M059J (cell line): ENCODE results near the gene LYPD3. TPM values are rescaled to one million over a fixed set of nuclear protein-coding genes. Genes with fewer than 3 reads are reported as not detected.

Source experiments
- DNase-seq: peaks from one replicate; pipeline ENCODE4 v3.0.0-alpha.2; 2012; ENCODE audit warnings: low read depth
- total RNA-seq: library from RNA; depleted of rRNA; stranded (reverse); fragments of >200 nt; shearing (Covaris generic); gene quantifications from 2 replicates; pipeline ENCODE4 v1.2.3, GENCODE V29; 2014

LYPD3 gene
- total RNA-seq, 1 experiment from 2014 or later: 0.34 TPM

DNA sequence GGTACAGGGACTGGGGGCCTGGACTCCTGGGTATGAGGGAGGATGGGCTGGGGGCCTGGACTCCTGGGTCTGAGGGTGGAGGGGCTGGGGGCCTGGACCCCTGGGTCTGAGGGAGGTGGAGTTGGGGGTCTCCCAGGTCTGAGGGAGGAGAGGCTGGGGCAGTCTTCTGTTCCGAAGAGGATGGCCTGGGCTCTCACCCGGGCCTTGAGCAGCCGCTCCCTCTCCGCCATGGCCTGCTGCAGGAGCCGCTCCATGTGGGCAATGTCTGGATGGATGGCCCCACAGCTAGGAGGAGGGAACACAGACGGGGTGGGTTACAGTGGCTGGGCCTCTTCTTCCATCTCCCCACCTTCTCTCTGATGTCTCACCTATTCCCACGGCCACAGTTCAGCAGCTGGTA is 21.0 kb upstream of the LYPD3 start:
- no peak for DNase-seq

DNA sequence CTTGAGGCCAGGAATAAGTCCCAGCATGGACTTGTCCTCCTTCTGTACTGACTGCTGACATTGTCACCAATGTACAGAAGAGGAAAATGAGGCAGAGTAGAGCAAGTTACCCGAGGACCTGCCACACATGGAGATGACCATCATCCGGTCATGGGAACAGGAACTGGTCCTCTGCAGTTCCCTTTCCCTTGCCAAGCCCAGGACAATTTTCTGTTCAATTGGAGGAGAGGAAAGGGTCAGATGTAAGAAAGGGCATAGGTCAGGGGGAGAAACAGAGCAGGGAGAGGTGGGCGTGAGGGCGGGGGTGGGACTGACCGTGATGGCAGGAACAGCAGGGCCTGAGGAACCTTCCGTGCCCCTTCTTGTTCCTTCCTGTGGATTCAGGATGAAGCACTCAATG is 20.5 kb upstream of the LYPD3 start:
- DNase-seq: no peak

DNA sequence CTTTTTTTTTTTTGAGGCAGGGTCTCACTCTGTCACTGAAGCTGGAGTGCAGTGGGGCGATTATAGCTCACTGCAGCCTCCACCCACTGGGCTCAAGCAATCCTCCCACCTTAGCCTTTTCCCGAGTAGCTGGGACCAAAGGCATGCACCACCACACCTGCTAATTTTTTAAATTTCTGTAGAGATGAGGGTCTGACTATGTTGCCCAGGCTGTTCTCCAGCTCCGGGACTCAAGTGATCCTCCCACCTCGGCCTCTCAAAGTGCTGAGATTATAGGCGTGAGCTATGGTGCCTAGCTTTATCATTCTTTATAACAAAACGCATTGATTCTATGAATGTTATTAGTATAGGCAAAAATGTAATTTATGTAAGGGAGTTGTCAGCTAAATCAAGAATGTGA is 17.9 kb upstream of the LYPD3 start:
- no peak for DNase-seq

DNA sequence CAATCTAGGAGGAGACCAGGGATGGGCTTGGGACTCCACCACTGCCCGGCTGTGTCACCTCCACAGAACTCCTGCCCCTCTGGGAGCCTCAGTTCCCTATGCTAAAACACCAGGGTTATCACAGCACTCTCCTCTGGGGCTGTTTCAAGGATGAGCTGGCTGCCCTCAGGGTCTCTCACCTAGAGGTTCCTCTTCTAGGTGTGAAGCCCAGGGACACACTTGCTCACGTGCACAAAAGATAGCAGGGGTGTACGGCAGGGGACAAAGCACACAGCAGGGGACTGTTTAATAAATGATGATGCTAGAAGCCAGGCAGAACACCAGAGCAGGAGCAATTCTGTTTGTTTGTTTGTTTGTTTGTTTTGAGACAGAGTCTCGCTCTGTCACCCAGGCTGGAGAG is 16.8 kb upstream of the LYPD3 start:
- DNase-seq: no peak

DNA sequence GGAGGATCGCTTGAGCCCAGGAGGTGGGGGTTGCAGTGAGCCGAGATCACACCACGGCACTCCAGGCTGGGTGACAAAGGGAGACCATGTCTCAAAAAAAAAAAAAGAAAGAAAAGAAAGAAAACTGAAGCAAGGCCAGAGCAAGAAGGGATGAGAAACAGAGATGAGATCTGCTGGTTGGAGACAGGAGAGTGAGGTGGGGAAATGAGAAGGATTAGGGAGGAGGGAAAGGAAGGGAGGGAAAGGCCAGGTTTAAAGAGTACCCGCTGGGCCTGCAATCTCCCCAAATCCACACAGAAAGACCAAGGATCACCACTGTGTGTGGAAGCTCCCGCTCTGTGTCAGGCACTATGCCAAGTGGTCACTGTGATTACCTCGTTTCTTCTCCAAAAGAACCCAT is 16.3 kb upstream of the LYPD3 start:
- no peak for DNase-seq

DNA sequence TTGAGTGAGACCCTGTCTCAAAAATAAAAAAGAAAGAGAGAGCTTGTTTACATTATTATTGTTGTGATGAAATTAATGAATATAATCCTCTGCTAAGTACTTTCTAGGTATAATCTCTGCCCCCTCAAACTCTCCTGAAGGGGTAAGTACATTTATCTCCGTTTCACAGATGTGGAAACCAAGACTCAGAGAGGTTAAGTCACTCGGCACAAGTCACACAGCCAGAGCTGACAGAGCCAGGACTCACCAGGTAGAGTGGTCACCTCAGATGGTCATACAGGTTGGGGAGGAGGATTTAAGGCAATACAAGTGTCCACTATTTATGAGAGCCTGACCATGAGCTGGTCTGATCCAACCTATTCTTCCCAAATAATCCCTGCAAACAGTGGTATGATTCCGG is 15.2 kb upstream of the LYPD3 start:
- no peak for DNase-seq

DNA sequence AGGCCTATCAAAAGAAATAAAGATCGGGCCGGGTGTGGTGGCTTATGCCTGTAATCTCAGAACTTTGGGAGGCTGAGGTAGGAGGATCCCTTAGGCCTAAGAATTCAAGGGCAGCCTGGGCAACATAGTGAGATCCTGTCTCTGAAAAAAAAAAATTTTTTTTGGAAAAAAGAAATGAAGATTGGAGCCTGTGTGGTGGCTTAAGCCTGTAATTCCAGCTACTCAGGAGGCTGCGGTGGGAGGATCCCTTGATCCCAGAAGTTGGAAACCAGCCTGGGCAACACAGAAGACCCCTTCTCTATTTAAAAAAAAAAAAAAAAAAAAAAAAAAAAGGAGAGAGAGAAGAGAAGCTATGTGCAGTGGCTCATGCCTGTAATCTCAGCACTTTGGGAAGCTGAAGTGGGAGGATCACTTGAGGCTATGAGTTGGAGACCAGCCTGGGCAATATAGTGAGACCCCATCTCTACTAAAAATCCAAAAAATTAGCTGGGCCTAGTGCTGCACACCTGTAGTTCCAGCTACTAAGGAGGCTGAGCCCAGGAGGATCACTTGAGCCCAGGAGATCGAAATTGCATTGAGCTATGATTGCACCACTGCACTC is 14.7 kb upstream of the LYPD3 start:
- DNase-seq: no peak

DNA sequence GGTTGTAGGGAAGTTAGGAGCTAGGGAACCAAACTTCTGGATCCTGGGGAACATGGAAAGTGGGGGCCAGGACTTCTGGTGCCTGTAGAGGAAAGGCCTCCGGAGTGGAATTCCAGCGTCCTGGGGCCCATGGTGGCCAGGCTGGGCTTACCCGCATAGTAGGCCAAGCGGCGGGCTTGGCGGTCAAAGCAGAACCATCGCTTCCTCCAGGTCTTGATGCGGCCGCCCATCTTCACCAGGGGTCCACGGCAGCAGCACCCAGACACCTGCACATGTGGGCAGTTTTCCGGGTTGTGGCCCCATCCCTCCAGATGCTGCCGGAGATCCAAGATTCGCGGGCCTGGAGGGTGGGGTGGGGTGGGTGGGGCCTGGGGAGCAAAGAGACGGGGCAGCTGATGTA is 13.8 kb upstream of the LYPD3 start:
- DNase-seq: no peak

DNA sequence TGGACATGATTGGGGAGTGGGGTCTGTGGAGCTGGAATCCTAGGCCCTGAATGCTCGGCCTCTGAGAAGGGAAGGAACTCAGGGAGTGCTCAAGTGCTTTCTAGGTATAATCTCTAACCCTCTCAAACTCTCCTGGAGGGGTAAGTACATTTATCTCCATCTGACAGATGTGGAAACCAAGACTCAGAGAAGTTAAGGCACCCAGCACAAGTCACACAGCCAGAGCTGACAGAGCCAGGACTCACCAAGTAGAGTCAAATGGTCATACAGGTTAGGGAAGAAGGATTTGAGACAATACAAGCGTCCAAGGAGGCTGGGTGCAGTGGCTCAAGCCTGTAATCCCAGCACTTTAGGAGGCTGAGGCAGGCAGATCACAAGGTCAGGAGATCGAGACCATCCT is 12.9 kb upstream of the LYPD3 start:
- no peak for DNase-seq

DNA sequence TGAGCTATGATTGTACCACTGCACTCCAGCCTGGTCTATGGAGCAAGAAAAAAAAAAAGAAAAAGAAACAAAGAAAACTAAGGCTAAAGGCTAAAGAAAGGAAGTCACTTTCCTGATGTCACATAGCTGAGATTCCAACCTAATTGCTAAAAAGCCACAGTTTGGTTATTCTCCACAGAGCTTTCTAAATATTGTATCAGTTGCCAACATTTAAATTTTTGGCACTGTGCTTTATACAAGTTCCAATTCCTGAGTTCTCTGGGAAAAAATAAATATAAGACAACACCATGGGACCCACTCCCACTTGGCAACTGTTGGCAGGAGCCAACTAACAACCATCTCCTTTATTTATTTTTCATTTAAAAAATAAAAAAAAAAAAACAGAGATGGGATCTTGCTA is 11.2 kb upstream of the LYPD3 start:
- peak; percentile 95 for DNase-seq

DNA sequence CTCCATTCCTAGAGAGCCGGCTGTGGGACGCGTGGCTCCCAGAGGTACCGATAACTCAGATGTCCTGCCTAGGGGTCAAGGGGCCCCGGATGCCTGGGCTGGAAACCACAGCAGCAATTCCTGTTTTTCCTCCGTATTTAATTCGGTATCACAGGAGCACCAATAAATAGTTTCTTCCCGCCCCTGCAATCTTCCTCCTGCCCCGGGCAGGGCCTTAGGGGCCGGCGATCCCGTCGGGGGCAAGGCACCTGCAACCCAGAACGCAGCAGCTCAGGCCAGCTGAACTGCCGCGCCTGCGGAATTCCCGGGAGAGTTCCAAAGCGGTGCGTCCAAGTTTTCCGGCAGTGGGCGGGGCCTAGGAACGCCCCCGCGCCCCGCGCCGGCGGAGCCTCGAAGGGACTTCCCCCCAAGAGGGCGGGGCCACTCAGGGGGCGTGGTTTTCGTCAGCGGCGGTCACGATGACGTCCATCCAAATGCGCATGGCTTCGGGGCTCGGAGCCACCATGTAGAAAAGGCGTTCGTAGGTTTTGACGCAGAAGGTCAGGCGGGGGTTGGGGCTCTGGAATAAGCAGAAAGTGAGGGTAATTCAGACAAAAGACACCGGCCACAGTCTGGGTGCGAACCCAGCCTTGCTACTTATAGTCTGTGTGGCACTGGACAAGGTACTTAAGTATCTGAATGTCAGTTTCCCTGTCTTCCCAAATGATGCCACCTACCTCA is 9.7 kb upstream of the LYPD3 start:
- peak; percentile 67 for DNase-seq

DNA sequence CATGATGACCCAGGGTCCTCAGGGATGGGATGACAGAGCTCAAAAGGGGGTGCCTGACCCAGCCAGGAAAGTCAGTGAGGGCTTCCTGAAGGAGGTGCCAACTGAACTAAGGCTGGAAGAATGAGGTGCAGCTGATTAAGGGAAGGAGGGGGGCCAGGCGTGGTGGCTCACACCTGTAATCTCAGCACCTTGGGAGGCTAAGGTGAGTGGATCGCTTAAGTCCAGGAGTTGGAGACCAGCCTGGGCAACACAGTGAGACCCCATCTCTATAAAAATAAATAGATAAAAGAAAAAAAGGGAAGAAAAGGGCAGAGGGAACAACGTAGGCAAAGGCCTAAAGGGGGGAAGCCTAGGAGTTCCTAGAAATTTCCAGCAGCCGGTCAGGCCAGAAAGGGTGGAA is 9.1 kb upstream of the LYPD3 start:
- DNase-seq: no peak

DNA sequence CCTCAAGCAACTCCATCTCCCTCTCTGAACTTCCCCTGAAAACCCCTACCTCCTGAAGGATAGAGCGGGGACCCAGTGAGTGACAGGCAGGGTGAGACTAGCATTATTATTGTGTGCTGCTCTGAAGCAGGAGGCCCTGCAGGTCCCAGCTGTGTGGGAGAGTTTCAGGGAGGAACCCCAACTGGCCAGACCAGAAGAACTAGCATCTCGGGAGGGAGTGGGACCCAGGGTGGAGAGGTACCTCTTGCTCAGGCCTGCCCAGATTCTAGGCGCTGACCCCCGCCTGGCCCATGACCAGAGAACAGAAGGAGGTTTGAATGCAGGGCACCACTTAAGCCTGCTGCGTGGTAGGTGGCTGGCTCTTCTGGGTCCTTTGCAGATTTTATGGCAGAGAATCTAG is 5.7 kb upstream of the LYPD3 start:
- no peak for DNase-seq

DNA sequence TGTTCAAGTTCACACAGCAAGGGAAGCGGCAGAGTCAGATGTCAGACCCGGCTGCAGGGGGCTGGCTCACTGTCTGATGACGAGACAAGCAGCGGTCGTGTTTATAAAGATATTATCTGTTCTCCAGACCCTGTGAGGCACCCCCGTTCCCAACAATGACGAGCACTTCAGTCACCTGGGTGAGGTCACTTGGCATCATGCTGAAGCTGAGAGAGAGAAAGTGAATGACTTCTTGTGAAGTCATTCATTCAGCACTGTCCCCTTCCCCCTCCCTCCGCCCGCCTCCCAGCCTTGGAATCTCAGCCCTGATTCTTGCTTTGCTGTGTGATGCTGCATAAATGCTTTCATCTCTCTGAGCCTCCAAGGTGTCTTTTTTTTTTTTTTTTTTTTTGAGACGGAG is 4.9 kb upstream of the LYPD3 start:
- DNase-seq: peak; percentile 91

DNA sequence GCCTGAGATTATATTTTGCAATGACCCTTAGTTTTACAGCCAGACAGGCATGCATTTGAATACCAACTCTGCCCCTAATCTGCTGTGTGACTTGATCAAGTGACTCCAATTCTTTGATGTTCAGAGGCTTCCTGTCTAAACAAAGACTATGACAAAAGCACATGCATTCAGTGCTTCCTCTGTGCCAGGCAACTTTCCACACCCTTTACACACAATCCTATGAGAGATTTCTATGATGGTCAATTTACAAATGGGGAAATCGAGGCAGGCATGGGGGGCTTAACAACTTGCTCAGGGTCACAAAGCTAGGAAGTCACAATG is 3.7 kb upstream of the LYPD3 start:
- peak; percentile 45 for DNase-seq

DNA sequence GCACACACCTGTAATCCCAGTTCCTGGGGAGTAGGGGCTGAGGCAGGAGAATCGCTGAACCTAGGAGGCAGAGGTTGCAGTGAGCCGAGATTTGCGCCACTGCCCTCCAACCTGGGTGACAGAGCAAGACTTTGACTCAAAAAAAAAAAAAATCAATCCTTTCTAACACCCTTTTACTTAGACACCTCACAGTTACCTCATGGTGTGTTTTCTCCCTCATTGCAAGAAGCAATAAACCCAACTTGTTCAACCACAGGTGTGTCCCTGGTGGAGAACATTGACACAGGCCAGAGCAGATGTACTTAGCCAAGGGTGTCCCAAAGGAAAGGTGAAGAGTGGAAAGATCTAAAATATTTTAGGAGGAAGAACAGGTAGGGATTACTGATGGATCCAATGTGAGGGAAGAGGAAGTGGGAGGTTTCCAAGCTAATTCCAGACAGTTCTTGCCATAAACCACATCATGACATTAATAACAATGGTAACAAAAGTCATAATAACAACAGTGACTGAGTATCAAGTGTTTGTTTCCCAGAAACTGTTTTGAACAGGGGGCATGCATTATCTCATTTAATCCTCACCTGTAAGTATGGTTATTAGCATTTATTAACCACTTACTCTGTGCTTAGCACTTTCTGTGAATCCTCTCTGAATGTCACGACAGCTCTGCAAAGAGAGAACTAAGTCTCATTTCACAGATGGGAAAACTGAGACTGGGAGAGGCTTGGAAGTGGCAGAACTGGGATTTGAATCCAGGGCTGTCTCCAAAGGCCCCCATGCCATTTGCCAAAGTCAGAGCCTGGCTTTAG is 3.1 kb upstream of the LYPD3 start:
- DNase-seq: peak; percentile 47

DNA sequence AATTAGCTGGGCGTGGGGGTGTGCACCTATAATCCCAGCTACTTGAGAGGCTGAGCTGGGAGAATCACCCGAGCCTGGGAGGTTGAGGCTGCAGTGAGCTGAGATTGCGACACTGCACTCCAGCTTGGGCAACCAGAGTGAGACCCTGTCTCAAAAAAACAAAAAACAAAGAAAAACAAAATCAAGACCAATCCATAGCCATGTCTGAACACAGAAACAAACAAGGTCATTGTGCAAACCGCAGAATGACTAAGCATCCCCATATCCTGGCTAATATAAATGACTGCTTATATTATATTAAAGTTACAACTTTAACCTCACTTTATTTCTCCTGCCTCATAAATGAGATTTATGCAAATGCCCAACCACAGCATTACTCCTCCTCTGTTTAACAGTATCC is 2.3 kb upstream of the LYPD3 start:
- peak; percentile 85 for DNase-seq

DNA sequence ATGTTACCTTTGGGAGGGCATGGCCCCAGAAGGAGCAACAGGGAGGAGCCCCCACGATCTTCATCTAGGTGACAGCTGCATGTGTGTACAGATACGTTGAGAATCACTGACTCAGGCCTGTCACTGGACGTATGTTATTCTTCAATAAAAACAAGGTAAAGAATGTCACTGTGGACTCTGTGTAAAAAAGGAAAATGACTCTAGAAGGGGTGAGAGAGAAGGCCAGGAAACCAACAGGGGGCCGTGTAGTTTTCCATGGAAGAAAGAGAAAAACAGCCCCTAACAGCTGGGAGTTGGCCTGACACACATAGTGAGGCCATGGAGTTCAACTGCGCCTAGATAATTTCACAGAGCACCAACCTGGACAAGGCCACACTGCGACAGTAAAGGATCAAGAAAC is 1.9 kb upstream of the LYPD3 start:
- no peak for DNase-seq

DNA sequence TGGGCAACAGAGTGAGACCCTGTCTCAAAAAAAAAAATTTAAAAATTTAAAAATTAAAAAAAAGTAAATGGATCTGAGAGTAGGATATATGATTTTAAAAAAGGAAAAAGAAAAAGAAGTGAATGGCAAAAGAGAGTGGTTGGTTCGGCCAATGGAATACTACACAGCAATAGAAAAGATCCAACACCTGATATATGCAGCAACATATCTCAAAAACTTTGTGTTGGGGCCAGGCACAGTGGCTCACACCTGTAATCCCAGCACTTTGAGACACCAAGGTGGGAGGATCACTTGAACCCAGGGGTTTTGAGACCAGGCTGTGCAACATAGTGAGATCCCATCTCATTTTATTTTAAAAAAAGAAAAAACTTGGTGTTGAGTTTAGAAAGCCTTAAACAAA is 1.4 kb upstream of the LYPD3 start:
- DNase-seq: no peak

DNA sequence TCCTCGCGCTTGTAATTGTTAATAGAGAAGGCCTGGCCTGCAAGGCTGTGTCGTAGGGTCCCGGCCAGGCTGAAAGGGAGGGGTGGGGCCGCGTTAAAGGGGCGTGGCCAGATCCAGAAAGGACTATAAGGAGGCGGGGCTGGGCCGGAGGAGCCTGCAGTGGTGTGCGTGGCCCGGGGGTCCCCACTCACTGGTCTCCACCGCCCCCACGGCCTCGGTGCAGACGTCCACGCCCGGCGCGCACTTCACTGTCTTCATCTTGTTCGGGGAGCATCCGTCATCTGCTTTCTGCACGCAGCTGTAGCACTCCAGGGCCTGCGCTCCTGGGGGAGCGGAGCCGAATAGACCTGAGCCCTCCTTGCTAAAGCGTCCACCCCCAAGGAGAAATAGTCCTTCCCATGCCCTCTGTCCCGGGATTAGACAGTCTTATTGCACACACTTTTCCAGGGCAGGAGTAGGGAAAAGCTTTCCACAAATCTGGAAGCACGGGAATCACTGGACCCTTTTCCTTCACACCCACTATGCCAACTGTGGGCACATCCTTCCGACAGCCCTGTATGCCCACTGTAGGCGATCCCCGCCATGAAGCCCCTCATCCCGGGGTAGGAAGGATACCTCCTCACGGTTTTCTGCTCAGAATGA is 1.2 kb downstream of the LYPD3 start:
- DNase-seq: no peak

DNA sequence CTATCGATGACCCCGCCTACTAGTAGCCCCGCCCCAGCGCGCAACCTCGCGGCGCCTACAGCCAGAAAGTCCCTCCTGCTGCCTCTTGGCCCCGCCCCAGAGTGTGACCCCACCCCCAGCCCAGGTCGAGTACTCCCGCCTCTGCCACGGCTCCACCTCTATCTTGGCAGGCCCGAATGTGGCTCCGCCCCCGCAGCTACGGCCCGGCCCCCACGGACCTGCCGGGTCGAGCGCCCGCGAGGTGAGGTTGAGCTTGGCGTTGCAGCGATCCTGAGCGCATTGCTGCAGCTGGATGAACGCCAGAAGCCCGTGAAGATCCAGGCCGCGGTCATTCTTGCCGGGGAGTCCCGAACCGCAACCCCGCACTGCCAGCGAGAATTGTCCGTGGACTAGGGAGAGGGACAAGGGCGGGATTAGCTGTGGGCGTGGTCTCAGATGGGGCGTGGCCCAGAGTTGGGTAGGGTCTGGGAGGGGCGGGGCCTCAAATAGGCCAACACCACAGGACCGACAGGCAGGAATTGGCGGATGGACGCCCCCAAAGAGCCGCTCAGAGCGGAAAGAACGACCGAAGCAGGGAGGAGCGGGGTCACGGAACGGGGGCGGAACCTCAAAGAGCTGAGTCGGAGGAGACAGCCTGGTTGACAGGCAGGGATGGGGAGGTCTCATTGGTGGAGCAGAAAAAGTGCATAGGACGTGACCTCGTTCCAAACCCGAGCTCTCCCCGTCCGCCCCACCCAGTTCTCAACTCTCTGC is 1.9 kb downstream of the LYPD3 start:
- peak; percentile 87 for DNase-seq

DNA sequence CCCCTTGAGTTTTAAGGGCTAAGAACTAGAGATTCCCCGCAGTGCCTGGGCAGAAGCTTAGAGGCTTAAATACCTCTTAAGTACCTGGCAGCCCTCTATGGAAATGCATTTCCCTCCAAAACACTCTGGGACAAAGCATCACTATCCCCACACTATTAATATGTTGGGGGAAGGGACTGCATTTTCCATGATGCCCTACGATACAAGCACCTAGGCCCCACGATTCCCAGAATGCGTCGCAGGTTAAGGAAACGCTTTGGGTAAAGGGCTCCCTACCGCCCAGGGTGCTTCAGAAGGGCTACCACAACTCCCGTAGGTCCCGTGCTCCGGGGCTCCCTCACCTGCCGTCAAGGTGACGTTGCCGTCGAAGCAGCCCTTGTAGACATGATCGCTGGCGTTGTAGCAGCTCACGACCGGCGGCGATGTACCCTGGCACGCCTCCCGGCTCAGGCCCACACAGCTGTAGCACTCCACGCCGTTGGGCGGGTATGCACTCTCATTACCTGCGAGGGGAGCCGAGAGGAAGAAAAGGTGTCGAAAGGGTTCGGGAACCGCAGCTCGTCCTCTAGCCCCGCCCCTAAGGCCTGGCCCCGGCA is 2.5 kb downstream of the LYPD3 start:
- DNase-seq: no peak
